SK-N-SH treated with all-trans-retinoic acid at 6 μM for 48 hours (cell line): ENCODE measurements around the gene RAPGEF5.

Source experiments
- ARNTL ChIP-seq: fragments of 450-650 bp; formaldehyde crosslinking; IDR thresholded peaks from 2 replicates; pipeline ENCODE4 v1.5.0; 2020; ENCODE audit warnings: low read depth, mild to moderate bottlenecking, moderate library complexity, borderline replicate concordance
- CSRNP3 ChIP-seq: fragments of 250-450 bp; sonication (Bioruptor Pico); IDR thresholded peaks from 2 replicates; pipeline ENCODE4 v1.5.1; 2021; ENCODE audit warnings: mild to moderate bottlenecking, moderate library complexity
- PPARA ChIP-seq: fragments of 250-450 bp; sonication (Bioruptor Pico); IDR thresholded peaks from 2 replicates; pipeline ENCODE4 v1.5.0; 2020; ENCODE audit warnings: mild to moderate bottlenecking, borderline replicate concordance
- TOX ChIP-seq: fragments of 250-450 bp; sonication (Bioruptor Pico); IDR thresholded peaks from 2 replicates; pipeline ENCODE4 v1.8.0; 2021; ENCODE audit warnings: mild to moderate bottlenecking, moderate library complexity, borderline replicate concordance
- ZNF565 ChIP-seq: fragments of 450-650 bp; formaldehyde crosslinking; conservative IDR thresholded peaks from 2 replicates; pipeline ENCODE4 v1.5.0; 2020; ENCODE audit warnings: low read depth, mild to moderate bottlenecking, moderate library complexity
- TF ChIP-seq, protein P1 (sequence below): fragments of 250-450 bp; sonication (Bioruptor Pico); IDR thresholded peaks from 2 replicates; pipeline ENCODE4 v1.8.0; 2020; ENCODE audit warnings: mild to moderate bottlenecking, moderate library complexity, borderline replicate concordance

DNA sequence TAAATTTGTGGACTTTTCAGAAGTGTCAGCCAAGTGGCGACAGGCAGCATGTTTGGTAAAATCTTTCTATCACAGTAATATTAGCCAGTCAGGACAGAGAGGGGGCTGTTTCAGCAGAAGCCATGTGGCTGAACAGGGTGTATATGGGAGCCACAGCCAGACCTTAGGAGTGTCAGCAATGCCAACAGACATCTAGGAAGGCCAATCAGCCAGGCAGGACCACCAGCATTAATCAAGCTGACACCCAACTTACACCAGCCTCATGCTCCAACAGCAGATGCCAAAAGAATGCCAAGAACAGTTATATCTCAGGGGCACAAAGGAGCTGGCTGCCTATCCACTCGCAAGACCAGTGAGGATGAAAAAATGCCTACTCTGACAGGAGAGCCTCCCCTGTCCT lies 54.8 kb downstream of the RAPGEF5 start:
- TF ChIP-seq ARNTL (CRISPR knock-in tag) (no peak), TOX (CRISPR knock-in tag) (no peak), CSRNP3 (CRISPR knock-in tag) (no peak), ZNF565 (CRISPR knock-in tag) (no peak), PPARA (CRISPR knock-in tag) (no peak)
- TF ChIP-seq, protein P1, sequence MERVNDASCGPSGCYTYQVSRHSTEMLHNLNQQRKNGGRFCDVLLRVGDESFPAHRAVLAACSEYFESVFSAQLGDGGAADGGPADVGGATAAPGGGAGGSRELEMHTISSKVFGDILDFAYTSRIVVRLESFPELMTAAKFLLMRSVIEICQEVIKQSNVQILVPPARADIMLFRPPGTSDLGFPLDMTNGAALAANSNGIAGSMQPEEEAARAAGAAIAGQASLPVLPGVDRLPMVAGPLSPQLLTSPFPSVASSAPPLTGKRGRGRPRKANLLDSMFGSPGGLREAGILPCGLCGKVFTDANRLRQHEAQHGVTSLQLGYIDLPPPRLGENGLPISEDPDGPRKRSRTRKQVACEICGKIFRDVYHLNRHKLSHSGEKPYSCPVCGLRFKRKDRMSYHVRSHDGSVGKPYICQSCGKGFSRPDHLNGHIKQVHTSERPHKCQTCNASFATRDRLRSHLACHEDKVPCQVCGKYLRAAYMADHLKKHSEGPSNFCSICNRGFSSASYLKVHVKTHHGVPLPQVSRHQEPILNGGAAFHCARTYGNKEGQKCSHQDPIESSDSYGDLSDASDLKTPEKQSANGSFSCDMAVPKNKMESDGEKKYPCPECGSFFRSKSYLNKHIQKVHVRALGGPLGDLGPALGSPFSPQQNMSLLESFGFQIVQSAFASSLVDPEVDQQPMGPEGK (CRISPR knock-in tag): no peak
